ENCODE data around the gene TREH. TPM values are rescaled to one million over a fixed set of nuclear protein-coding genes. Genes with fewer than 3 reads are reported as not detected.

Gene TREH
- total RNA-seq, 1 experiment from 2014 or later, result not detected

DNA sequence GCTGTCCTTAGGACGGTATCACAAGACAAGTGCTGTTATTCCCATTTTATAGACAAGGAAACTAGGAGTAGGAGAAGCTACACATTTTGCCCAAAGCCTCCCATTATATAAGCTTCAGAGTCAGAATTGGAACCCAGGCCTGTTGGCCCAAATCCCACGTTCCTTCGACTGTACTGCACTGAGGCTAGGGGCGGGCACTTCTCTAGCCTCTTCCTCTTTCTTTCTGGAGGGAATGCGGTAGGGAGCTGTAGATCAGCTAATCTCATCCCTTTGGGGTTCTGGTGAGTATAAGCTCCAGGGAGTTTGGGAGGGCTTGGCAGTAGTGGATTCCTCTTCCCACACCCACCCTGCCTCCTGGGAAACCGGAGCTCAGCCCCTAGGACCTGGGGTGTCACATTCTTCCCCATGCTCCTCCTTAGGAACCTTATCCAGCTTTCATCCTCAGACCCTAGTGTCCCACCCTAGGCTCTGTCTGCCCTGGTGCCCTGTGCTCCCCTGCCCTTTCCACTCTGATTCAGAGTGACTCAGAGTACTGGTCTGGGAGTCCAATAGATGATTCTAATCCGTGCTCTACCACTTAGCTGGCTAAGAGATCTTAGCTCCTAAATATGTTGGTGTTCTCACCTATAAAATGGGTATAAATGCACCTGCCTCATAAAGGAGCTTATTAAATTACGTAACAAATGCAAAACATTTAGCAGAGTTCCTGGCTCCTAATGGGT is 42.7 kb downstream of the TREH start:
- WGBS (ENCODE audit: extremely low coverage, insufficient read length, low lambda C conversion rate), result no CpG with 5 or more reads among the region's 8 CpGs
- H3K27ac Mint-ChIP-seq, result no peak overlapping the region

More for the DNA sequence above, 42.7 kb downstream of the TREH start:
- Histone ChIP-seq H2AFZ (ENCODE audit: low read length) (no peak overlapping the region), H2BK5ac (ENCODE audit: insufficient read length, low read length) (no peak overlapping the region), H4K91ac (ENCODE audit: insufficient read length, low read depth, low read length) (no peak overlapping the region), H3K9ac (ENCODE audit: extremely low read depth, insufficient read length, low read length) (no peak overlapping the region), H2BK120ac (ENCODE audit: low read depth, low read length, poor library complexity, severe bottlenecking) (no peak overlapping the region), H4K5ac (ENCODE audit: insufficient read length, low read depth, low read length) (no peak overlapping the region), H3K27ac (ENCODE audit: insufficient read length, low read depth, low read length) (no peak overlapping the region), H3K23me2 (ENCODE audit: insufficient read length, low read depth, low read length, poor library complexity, severe bottlenecking) (peaks cover 3% of the 10 kb centered on the region), H3K23ac (ENCODE audit: insufficient read length, low read depth, low read length) (no peak overlapping the region), H3K18ac (ENCODE audit: insufficient read length, low read depth, low read length) (no peak overlapping the region), H3K14ac (ENCODE audit: insufficient read depth, low read length) (no peak overlapping the region), H2AK5ac (ENCODE audit: insufficient read length, low read length) (no peak overlapping the region), H3T11ph (ENCODE audit: low read length) (no peak overlapping the region), H4K20me1 (ENCODE audit: control insufficient read depth, insufficient read depth, insufficient read length) (no peaks in the 10 kb centered on the region), H2BK15ac (ENCODE audit: low read depth, low read length) (no peak overlapping the region), H4K8ac (replicated peaks; ENCODE audit: insufficient read length, low read depth, low read length) (no peak overlapping the region), H3K27me3 (ENCODE audit: insufficient read depth, low read length) (no peaks in the 10 kb centered on the region), H3K79me2 (ENCODE audit: insufficient read depth, low read length) (no peaks in the 10 kb centered on the region), H2BK20ac (ENCODE audit: low read depth, low read length, poor library complexity, severe bottlenecking) (no peak overlapping the region), H3K79me1 (ENCODE audit: insufficient read depth, low read depth, low read length, poor library complexity, severe bottlenecking) (no peaks in the 10 kb centered on the region), H3K4ac (ENCODE audit: low read depth, low read length) (no peak overlapping the region), H3K9me3 (ENCODE audit: control insufficient read depth, low read depth, low read length) (no peaks in the 10 kb centered on the region), H2BK12ac (ENCODE audit: insufficient read length, low read depth, low read length) (no peak overlapping the region), H3K4me2 (ENCODE audit: insufficient read depth, insufficient read length, low read length) (no peak overlapping the region), H3K4me1 (ENCODE audit: insufficient read depth, low read length) (peaks cover 12% of the 10 kb centered on the region; the same call in 1 of the 2 replicates), H3K56ac (ENCODE audit: insufficient read length, low read depth, low read length) (no peak overlapping the region)
- peaks cover 29 to 58% (median 53%) of the 10 kb centered on the region in 3 experiments for H3K36me3 Mint-ChIP-seq (ENCODE audit: insufficient read depth in 1 of 3, low read depth in 3 of 3)
- peak overlapping the region in 1 of 2 experiments; percentile 79; a peak in 2 of 5 replicates for H3K4me3 Mint-ChIP-seq
- H3K9me3 Mint-ChIP-seq, result no peaks in the 10 kb centered on the region
- H3K27me3 Mint-ChIP-seq (ENCODE audit: low read depth), result no peaks in the 10 kb centered on the region
- H3K4me1 Mint-ChIP-seq, result peaks cover 24 to 37% of the 10 kb centered on the region in 2 experiments
- no peak for DNase-seq
- TF ChIP-seq, protein P1, sequence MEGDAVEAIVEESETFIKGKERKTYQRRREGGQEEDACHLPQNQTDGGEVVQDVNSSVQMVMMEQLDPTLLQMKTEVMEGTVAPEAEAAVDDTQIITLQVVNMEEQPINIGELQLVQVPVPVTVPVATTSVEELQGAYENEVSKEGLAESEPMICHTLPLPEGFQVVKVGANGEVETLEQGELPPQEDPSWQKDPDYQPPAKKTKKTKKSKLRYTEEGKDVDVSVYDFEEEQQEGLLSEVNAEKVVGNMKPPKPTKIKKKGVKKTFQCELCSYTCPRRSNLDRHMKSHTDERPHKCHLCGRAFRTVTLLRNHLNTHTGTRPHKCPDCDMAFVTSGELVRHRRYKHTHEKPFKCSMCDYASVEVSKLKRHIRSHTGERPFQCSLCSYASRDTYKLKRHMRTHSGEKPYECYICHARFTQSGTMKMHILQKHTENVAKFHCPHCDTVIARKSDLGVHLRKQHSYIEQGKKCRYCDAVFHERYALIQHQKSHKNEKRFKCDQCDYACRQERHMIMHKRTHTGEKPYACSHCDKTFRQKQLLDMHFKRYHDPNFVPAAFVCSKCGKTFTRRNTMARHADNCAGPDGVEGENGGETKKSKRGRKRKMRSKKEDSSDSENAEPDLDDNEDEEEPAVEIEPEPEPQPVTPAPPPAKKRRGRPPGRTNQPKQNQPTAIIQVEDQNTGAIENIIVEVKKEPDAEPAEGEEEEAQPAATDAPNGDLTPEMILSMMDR (conservative IDR thresholded peaks at IDR 0.05), result no peak

Measured in H9 (cell line).